Osteocyte (in vitro differentiated cells): ENCODE results near the gene HIVEP3. TPM values are rescaled to one million over a fixed set of nuclear protein-coding genes. Genes with fewer than 3 reads are reported as not detected.

Source experiments
- DNase-seq: peaks from one replicate; pipeline ENCODE4 v3.0.0; 2021; ENCODE audit warnings: mixed read lengths; ENCODE audit not compliant: unreplicated experiment; ENCODE audit errors: extremely low spot score
- H3K27ac Mint-ChIP-seq: one replicate; pipeline ENCODE4 v1.8.0; 2021; ENCODE audit warnings: mild to moderate bottlenecking, mixed read lengths; ENCODE audit not compliant: unreplicated experiment
- H3K27me3 Mint-ChIP-seq: one replicate; pipeline ENCODE4 v1.8.0; 2021; ENCODE audit warnings: mixed read lengths; ENCODE audit not compliant: unreplicated experiment
- H3K36me3 Mint-ChIP-seq: one replicate; pipeline ENCODE4 v1.8.0; 2021; ENCODE audit warnings: mixed read lengths; ENCODE audit not compliant: unreplicated experiment
- H3K4me1 Mint-ChIP-seq: one replicate; pipeline ENCODE4 v1.8.0; 2021; ENCODE audit warnings: mixed read lengths; ENCODE audit not compliant: unreplicated experiment
- H3K4me3 Mint-ChIP-seq: one replicate; pipeline ENCODE4 v1.8.0; 2021; ENCODE audit warnings: mild to moderate bottlenecking, moderate library complexity, mixed read lengths; ENCODE audit not compliant: unreplicated experiment
- H3K9me3 Mint-ChIP-seq: one replicate; pipeline ENCODE4 v1.8.0; 2021; ENCODE audit warnings: mixed read lengths; ENCODE audit not compliant: unreplicated experiment
- total RNA-seq: library from RNA; stranded (reverse); gene quantifications from 2 replicates; pipeline ENCODE4 v1.2.1, GENCODE V29; 2021
- TF ChIP-seq, protein P1 (sequence below): fragments of 200-600 bp; sonication (generic); IDR thresholded peaks from 2 replicates; pipeline ENCODE4 v1.5.0; 2021; ENCODE audit warnings: antibody characterized with exemption, mild to moderate bottlenecking, moderate library complexity

HIVEP3 gene
- total RNA-seq, 1 donor from 2014 or later: 0.97 TPM

- H3K4me3 Mint-ChIP-seq: no peak overlapping the region
- TF ChIP-seq, protein P1, sequence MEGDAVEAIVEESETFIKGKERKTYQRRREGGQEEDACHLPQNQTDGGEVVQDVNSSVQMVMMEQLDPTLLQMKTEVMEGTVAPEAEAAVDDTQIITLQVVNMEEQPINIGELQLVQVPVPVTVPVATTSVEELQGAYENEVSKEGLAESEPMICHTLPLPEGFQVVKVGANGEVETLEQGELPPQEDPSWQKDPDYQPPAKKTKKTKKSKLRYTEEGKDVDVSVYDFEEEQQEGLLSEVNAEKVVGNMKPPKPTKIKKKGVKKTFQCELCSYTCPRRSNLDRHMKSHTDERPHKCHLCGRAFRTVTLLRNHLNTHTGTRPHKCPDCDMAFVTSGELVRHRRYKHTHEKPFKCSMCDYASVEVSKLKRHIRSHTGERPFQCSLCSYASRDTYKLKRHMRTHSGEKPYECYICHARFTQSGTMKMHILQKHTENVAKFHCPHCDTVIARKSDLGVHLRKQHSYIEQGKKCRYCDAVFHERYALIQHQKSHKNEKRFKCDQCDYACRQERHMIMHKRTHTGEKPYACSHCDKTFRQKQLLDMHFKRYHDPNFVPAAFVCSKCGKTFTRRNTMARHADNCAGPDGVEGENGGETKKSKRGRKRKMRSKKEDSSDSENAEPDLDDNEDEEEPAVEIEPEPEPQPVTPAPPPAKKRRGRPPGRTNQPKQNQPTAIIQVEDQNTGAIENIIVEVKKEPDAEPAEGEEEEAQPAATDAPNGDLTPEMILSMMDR: no peak
- H3K36me3 Mint-ChIP-seq: no peaks in the 10 kb centered on the region
- no peak overlapping the region for H3K27ac Mint-ChIP-seq
- no peaks in the 10 kb centered on the region for H3K27me3 Mint-ChIP-seq
- no peaks in the 10 kb centered on the region for H3K4me1 Mint-ChIP-seq
- no peaks in the 10 kb centered on the region for H3K9me3 Mint-ChIP-seq
- DNase-seq: no peak
Observed at GRCh38 chr1:41806472-41807155, 112.1 kb downstream of the HIVEP3 start.

DNA sequence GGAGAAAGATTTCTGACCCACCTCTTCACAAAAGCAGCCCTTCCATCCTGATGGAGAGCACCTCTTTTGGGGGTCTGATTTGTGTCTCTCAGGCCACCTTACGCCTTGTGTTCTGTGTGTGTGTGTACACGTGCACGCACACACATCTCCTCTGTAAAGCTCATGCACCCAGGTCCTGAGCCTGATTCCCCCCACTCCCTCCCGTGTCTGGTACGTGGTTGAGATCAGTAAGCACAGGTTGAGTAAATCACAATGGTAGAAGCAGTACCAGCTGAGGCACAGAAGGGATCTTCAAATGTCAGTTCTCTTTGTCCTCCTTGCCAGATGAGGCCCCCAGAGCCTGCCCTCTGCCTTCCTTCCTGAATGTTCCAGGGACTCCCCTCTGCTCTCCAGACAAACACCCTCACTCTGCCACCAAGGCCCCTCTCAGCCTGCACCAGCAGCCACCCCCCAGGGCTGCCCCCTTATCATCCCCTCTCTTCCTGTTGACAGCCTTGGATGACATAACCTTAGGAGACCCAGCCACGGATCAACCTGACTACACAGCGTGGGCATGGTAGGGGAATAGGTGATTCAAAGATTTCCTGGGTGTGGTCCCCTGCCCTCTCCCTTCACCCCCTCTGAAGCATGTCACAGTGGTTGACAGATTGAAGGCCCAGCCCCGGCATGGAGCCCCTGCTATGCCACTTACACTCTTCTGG, 112.8 kb downstream of the HIVEP3 start:
- no peak overlapping the region for H3K27ac Mint-ChIP-seq
- DNase-seq: no peak
- no peaks in the 10 kb centered on the region for H3K27me3 Mint-ChIP-seq
- H3K36me3 Mint-ChIP-seq: no peaks in the 10 kb centered on the region
- H3K4me1 Mint-ChIP-seq: no peaks in the 10 kb centered on the region
- TF ChIP-seq, protein P1: no peak
- H3K9me3 Mint-ChIP-seq: no peaks in the 10 kb centered on the region
- H3K4me3 Mint-ChIP-seq: no peak overlapping the region

DNA sequence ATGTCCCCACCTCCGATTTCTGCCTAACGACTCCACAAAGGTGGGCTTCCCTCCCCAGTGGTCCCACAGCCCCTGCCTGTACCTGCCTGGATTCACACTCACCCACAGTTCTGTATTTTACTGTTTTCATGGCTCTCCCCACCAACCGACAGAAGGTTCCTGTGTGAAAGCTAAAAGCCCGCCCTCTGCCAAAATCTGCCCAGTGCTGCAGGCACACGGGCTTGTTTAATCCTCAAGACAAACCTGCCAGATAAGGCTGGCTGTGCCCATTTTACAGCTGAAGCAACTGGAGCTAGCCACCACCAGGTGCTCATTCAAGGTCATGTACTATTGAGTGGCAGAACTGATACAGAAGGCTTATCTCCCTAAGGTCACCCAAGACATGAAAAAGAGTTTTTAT, 114.5 kb downstream of the HIVEP3 start:
- Mint-ChIP-seq H3K27ac (no peak overlapping the region), H3K4me3 (no peak overlapping the region), H3K4me1 (no peaks in the 10 kb centered on the region), H3K9me3 (no peaks in the 10 kb centered on the region), H3K27me3 (peaks cover under 1% of the 10 kb centered on the region), H3K36me3 (no peaks in the 10 kb centered on the region)
- TF ChIP-seq, protein P1: no peak
- DNase-seq: no peak

DNA sequence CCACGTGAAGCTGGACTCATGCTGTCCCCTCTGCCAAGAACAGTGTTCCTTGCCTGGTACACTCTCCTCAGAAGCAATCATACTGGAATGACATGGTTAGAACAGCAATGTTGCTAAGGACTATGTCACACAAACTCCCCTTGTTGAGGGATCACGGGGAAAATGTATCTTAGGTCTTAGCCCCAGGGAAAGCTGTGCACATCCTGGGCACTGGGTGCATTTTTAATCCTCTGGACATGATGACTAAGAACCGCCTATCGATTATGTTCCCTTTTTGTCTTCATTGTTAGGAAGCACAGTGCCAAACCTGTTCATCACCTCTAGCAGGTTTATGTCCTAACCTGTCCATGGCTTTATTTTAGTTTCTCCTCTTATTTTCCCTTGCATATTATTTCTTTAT, 115.1 kb downstream of the HIVEP3 start:
- H3K36me3 Mint-ChIP-seq: peaks cover 2% of the 10 kb centered on the region
- H3K27ac Mint-ChIP-seq: no peak overlapping the region
- peaks cover 5% of the 10 kb centered on the region for H3K27me3 Mint-ChIP-seq
- H3K4me1 Mint-ChIP-seq: no peaks in the 10 kb centered on the region
- H3K9me3 Mint-ChIP-seq: no peaks in the 10 kb centered on the region
- TF ChIP-seq, protein P1: no peak
- no peak for DNase-seq
- no peak overlapping the region for H3K4me3 Mint-ChIP-seq
